Right lobe of liver (tissue), 6 donors: ENCODE measurements around the gene VPS13A. TPM values are rescaled to one million over a fixed set of nuclear protein-coding genes. Genes with fewer than 3 reads are reported as not detected.

Experiments
- ATAC-seq, 4 donors: fragments of 200-7000 bp; cut with Tn5 transposase; one replicate each; pipeline ENCODE4 v1.9.1; 2020; ENCODE audit warnings: mild to moderate bottlenecking in 4 of 4, moderate library complexity in 4 of 4
- DNase-seq, 3 donors: peaks; one replicate each; pipeline ENCODE4 v3.0.0-alpha.2; 2020
- H3K27ac ChIP-seq, 3 donors: fragments of 200-600 bp; one replicate each; pipeline ENCODE4 v1.8.0; 2022
- H3K27me3 ChIP-seq, 2 donors: fragments of 200-600 bp; one replicate each; pipeline ENCODE4 v1.8.0; 2022
- H3K36me3 ChIP-seq, 4 donors: fragments of 200-600 bp; sonication (generic) in 1 of 4; one replicate each; pipeline versions ENCODE4 v1.5.1 to v1.8.0; 2017 to 2022; ENCODE audit warnings: control low read depth in 1 of 4
- H3K4me1 ChIP-seq, 4 donors: fragments of 200-600 bp; sonication (generic) in 1 of 4; one replicate each; pipeline versions ENCODE4 v1.5.1 to v1.8.0; 2017 to 2022; ENCODE audit warnings: control low read depth in 1 of 4
- H3K4me3 ChIP-seq, 3 donors: fragments of 200-600 bp; one replicate each; pipeline ENCODE4 v1.8.0; 2022
- H3K9me3 ChIP-seq, 4 donors: fragments of 200-600 bp; sonication (generic) in 1 of 4; one replicate each; pipeline versions ENCODE4 v1.5.1 to v1.8.0; 2017 to 2022; ENCODE audit warnings: control low read depth in 1 of 4
- POLR2A ChIP-seq: fragments of 450-650 bp; IDR thresholded peaks from one replicate; pipeline ENCODE4 v1.6.1; 2017; ENCODE audit warnings: antibody characterized with exemption, mild to moderate bottlenecking
- WGBS: methylation state at CpG from one replicate; pipeline ENCODE4 v1.1.6; 2018; ENCODE audit warnings: low coverage, low lambda C conversion rate; ENCODE audit not compliant: insufficient coverage; ENCODE audit errors: missing lambda C conversion rate; 5-methylcytosine and 5-hydroxymethylcytosine counted together
- intact Hi-C, 2 donors: fragments of 100-400 bp; cut with DNase I; formaldehyde crosslinking; loops; one replicate each; pipeline versions ENCODE4 v1.11.2 to v1.14.1; 2022
- total RNA-seq, 6 experiments: library from RNA; depleted of rRNA in 2 of 6; stranded (reverse); fragments of >200 nt in 2 of 6; fragmentation: NEBNext Ultra II Directional in 3 of 6; extraction: Animal tissue kit (Norgen Biotek cat#: 25700) in 3 of 6; gene quantifications; one replicate each; pipeline versions ENCODE4 v1.1.0 to v1.2.4, GENCODE V29; 2016 to 2023
- TF ChIP-seq, protein P1 (sequence below), 4 donors: fragments of 200-600 bp in 3 of 4; fragments of 450-650 bp in 1 of 4; IDR thresholded peaks; one replicate each; pipeline versions ENCODE4 v1.5.1 to v1.8.0; 2016 to 2022; ENCODE audit warnings: antibody characterized with exemption in 4 of 4, mild to moderate bottlenecking in 2 of 4
- donor health status: DM: no; HTN: yes; CAD: no.
- donor health status: DM: no; HTN: no; CAD: no.
- donor health status: DM: no; HTN: no; CAD: no.
- donor health status: DM: no; HTN: yes; CAD: no.
- donor health status: DM: no; HTN: yes; CAD: no.

Gene VPS13A
- total RNA-seq, 6 experiments from 2014 or later: 13.1 to 26.5 (median 20.0) TPM

DNA sequence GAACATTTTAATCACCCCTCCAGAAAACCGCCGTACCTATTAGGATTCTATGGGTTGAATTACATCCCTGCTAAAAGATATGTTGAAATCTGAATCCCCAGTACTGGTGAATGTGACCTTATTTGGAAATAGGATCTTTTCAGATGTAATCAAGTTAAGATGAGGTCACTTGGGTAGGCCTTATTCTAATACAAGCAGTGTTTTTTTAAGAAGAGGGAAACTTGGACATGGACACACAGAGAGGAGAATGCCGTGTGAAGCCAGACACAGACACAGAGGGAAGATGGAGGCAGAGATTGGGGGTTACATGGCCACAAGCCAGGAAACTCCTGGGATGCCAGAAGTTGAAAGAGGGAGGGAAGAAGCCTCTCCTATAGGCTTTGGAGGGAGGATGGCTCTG, 287.3 kb downstream of the VPS13A start:
- H3K9me3 ChIP-seq: no peaks in the 10 kb centered on the region
- no peaks in the 10 kb centered on the region for H3K4me1 ChIP-seq
- H3K27me3 ChIP-seq: no peaks in the 10 kb centered on the region
- DNase-seq (no peak), ATAC-seq (no peak)
- 72% methylated on average over 3 of the region's 3 CpGs for WGBS
- H3K4me3 ChIP-seq: no peak overlapping the region
- H3K27ac ChIP-seq: no peak overlapping the region
- TF ChIP-seq, protein P1, sequence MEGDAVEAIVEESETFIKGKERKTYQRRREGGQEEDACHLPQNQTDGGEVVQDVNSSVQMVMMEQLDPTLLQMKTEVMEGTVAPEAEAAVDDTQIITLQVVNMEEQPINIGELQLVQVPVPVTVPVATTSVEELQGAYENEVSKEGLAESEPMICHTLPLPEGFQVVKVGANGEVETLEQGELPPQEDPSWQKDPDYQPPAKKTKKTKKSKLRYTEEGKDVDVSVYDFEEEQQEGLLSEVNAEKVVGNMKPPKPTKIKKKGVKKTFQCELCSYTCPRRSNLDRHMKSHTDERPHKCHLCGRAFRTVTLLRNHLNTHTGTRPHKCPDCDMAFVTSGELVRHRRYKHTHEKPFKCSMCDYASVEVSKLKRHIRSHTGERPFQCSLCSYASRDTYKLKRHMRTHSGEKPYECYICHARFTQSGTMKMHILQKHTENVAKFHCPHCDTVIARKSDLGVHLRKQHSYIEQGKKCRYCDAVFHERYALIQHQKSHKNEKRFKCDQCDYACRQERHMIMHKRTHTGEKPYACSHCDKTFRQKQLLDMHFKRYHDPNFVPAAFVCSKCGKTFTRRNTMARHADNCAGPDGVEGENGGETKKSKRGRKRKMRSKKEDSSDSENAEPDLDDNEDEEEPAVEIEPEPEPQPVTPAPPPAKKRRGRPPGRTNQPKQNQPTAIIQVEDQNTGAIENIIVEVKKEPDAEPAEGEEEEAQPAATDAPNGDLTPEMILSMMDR (IDR thresholded peaks at IDR 0.05): no peak
- no peak for TF ChIP-seq POLR2A
- H3K36me3 ChIP-seq: no peaks in the 10 kb centered on the region
- intact Hi-C loops: no loop called here

DNA sequence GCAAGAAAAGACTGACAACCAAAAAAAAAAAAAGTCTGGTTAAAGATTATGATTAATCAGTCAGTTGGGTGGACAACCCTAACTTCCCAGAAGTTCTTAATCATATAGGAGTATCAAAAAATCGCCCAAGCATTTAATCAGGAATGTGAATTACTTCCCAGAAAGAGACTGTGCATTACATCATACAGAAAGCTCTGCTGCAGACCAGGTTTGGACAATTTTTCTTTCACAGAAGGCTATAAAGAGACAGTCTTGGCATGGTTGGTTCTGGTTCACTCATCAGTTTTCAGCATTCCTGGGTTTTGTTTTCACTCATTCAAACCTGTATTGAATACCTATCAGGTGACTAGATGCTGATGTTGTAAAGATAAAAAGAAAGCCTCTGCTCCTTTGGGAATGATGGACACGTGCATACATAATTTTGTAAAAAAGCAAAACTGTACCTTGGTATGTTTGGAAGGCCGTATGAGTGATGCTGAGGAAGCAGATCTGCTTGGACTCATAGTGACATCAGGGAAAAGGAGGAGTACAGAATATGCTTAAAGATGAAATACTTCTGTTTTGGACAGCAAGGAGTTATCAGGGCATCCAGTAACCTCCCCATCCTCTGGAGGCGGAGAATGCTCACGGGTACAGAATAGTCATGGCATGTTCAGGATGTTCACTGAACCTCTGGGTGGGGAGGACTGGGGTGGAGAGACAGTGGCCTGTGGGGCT, 292.3 kb downstream of the VPS13A start:
- Histone ChIP-seq H3K4me1 (no peaks in the 10 kb centered on the region), H3K27me3 (no peaks in the 10 kb centered on the region), H3K36me3 (no peaks in the 10 kb centered on the region), H3K4me3 (no peak overlapping the region), H3K9me3 (no peaks in the 10 kb centered on the region), H3K27ac (no peak overlapping the region)
- DNase-seq (no peak), ATAC-seq (no peak)
- WGBS: 68% methylated on average over 5 of the region's 5 CpGs
- TF ChIP-seq, protein P1 (IDR thresholded peaks at IDR 0.05): no peak
- no peak for TF ChIP-seq POLR2A
- intact Hi-C loops: no loop called here

Other genes with a start within 250 kb of the VPS13A start
- gene FOXB2, start 157.9 kb upstream of the VPS13A start, total RNA-seq: not detected